Measurements from ENCODE around the gene PLD3.

PLD3 gene

DNA sequence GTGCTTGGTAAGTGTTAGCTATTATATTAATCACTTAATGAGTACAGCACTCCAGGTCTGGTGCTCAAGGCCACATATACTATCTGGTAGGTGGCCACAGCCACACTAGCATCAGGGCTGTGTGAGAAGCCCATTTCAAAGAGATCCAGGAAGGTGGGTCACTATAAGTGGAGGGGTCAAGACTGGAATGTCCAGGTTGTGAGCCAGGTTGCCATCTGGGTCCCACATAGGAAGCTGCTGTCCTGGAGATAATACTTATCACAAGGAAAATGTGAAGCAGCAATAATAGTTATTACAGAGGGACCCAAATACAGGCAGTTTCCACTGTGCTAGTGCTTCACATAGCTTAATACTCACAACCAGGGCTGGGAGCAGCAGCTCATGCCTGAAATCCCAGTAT lies 13.4 kb upstream of the PLD3 start:
- no peak for DNase-seq

DNA sequence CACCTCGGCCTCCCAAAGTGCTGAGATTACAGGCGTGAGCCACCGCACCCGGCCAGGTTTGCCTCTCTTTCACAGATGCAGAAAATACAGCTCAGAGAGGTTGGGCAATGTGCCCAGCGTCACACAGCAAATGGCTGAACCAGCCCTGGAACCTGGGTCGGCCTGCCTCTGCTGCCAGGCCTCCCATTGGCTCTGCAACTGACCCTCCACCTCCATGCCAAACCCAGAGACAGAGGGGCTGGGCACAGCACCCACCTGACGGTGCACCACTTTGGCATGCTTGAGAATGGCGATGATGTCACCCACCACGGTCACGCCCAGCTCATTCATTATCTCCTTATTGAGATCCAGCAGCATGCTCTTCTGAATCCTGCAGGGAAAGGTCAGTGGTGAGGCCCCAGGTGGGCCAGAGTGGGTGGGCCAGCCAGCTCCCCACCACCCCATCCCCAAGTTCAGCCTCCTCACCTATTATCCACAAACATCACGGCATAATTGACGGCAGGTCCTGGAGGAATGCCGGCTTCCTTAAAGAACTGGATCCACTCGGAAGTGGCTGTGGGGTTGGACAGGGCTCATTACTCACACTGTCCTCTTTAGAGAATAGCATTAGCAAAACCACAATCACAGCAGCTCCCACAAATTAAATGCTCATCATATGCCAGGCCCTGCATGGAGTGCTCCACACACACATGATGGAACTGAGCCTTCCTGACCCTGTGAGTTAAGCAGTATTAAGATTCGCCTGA lies 12.5 kb upstream of the PLD3 start:
- DNase-seq: no peak

DNA sequence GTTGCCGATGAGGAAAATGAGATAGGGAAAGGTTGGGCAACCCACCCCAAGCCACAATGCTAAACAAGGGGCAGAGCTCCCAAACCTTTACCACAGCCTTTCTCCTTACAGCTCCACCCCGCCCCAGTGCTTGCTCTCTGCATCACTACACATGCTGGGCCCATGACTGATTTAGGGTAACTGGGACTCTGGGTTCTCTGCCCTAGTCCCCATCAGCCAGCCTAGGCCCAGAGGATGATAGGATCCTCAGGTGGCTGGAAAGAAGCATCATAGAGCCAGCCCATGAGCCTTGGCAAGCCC lies 11.9 kb upstream of the PLD3 start:
- no peak for DNase-seq

DNA sequence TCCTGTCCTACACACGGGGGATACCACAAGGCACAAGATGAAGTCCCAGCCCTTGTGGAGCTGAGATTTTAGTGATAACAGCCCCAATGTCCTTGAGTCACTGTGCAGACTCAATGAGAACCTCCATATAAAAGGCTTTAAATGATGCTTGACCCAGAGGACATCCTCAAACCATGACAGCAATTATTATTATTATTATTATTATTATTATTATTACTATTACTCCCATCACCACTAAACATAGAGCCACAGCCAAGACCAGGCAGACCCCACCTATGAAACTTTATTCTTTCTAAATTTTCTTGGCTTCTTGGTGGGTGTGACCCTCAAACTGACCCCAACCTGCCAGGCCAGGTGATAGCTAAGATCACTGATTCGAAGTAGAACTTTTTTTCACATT lies 11.4 kb upstream of the PLD3 start:
- no peak for DNase-seq

DNA sequence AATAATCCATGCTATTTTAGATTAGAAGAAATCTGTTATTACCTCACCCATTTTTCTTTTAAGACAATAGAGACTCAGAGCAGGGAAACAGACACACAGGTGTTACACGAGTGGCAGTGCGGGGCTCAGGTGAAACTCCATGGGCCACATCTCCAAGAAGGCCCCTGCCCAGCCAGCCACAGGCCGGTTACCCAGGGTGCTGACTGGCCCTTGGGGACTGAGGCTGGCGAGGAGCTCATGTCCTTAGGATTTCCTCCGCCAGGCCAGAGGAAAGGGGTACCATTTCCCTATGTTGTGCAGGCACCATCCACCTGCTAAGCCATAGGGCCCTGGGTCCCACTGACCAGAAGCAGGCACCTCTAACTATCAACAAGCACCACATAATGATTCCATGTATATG lies 10.9 kb upstream of the PLD3 start:
- DNase-seq: no peak

DNA sequence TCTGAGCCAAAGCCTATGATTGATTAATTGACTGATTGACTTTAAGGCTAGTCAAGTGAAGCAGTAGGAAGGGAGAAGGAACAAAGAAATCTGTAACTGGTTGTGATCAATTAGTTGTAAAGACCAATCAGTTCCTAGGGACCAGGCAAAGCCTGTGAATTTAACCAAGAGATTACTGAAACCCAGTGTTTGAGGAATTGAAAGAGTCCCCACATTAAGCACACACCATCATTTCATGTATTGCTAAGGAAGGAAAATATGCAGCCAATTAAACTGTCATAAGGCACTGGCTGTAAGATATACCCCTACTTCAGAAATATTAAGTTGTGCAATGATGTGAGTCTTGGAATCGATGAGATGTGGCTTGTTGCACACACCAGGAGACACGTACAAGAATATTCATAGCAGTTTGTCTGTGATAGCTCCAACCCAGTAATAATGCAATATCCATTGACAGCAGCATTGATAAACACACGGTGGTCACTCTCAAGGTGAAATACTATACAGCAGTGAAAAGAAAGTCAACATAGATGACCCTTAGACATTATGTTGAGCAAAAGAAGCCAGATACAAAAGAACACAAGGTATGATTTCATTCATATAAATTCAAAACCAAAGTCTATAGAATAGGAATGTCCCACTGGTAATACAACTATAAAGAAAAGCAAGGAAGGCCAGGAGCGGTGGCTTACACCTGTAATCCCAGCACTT lies 9.3 kb upstream of the PLD3 start:
- DNase-seq: no peak

DNA sequence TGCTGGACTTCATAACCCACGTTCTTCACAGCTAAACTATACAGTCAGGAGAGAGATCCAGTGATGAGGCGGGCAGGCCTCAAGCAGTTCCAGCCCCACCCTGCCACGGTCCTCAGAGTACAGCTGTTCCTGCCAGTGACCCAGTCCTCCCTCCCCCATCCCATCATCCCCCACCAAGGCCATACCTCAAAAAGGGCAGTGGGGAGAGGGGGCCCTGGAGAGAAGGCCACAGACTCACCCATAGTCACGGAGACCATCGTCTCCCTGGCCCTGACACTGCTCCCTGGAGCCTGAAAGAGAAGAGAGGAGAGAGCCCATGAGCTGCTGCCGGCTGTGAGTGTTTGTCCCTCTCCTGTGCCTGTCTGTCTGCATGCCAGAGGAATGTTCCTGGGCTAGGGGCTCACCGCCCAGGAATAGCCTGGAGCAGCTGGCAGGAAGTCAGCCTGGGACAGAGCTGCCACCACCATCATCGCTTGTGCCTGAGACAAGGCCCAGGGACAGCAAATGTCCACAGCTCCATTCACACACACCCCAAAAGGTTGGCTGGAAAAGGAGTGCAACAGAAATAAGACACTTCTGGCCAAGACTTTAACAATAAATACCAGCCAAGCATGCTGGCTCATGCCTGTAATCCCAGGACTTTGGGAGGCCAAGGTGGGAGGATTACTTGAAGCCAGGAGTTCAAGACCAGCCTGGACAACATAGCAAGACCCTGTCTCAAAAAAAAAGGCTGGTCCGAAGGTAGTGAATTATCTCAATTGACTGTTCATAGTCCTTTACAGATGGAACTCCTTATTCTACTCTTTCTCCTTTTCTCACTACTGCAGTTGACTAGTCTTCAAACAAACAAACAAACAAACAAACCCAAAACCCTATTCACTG lies 6.7 kb upstream of the PLD3 start:
- DNase-seq: no peak

DNA sequence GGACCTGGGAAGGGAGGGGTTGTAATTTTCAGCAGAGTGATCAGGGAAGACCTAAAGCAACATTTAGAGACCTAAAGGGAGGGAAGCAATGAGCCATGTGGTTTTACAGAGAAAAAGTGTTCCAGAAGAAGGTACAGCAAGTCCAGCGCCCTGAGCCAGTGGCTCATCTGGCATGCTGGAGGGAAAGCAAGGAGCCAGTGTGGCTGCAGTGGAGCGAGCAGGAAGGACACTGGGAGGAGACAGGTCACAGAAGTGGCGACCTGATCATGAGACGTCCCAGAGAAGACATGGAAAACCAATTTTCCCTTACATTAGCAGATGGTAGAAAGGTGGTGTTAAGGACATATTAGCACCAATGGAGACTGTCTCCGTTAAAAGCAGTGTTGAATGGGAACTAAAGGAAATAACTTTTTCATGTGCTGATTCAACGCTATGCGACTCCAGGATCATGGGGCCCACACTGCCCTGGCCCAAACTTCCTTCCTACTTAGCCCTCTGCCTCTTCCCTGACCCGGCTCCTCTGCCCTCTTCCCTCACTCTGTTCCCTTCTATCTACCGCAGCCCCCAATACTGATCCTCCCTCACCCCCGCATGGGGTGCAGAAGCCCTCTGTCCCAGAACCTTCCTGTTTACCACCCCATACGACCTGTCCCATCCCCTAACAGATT lies 5.7 kb upstream of the PLD3 start:
- no peak for DNase-seq

DNA sequence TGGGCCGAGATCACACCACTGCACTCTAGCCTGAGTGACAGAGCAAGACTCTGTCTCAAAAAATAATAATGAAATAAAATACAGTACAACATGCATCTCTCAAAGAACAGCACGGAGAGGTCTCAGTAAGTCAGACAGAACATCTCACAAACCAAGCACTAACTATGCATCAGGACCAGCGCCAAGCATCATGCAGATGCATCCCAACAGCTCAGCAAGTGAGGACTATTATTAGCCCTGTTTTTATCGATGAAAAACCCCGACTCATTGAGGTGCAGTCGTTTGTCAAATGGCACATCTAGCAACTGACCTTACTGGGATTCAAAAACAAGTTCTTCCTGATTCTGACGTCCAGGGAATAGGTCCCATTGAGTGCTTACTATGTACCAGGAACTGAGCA lies 4.1 kb upstream of the PLD3 start:
- DNase-seq: no peak

DNA sequence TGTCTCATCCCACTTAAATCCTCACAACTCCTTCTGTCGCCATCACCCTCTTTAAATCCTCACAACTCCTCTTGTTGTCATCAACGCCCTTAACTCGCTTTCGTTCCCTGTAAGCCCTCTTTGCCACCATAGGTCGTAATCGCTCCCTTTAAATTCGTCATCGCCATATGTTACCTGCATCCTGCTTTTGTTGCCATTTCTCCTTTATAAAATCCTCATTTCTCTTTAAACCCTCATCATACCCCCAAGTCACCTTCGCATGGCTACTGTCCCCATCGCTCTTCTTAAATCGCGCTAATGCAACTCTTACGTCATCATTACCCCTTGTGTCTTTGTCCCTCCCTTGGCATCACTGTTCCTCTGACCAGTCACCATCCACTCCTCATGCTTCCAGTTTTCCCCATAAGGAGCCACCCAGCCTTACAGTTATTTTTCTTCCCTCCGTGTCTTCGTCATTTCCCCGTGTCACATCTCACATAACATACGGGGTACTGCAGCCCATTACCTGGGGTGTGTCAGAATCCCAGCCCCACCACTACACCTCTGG lies 539 bp downstream of the PLD3 start:
- DNase-seq: no peak

DNA sequence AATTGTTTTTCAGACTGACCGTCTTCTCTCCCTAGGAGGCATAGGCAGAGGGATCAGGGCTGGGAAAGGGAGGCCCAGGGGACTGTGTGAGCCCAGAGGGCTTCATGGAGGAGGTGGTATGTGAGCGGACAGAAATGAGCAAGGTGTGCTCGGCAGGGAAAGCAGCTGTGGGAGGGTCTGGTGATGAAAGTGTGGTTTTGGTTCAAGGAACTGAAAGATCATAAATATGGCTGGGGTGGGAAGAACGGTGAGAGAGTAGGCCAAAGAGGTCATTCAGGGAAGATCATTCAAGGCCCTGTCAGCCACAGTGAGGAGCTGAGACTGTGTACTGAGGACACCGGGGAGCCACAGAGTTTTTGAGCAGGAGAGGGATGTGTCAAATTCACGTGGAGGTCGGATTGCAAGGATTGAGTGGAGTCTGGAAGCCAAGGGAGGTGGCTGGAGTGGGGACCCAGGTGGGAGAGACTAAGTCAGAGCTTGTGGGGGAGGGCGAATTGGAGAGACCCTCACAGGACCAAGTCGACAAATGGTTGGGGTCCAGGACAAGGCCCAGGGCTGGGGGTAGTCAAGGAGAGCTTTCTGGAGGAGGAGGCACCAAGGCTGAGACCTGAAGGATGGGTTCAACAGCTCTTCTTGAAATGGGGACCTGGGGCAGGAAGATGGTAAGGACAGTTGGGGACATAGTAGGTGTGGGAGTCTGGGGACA lies 7.6 kb downstream of the PLD3 start:
- DNase-seq: no peak

DNA sequence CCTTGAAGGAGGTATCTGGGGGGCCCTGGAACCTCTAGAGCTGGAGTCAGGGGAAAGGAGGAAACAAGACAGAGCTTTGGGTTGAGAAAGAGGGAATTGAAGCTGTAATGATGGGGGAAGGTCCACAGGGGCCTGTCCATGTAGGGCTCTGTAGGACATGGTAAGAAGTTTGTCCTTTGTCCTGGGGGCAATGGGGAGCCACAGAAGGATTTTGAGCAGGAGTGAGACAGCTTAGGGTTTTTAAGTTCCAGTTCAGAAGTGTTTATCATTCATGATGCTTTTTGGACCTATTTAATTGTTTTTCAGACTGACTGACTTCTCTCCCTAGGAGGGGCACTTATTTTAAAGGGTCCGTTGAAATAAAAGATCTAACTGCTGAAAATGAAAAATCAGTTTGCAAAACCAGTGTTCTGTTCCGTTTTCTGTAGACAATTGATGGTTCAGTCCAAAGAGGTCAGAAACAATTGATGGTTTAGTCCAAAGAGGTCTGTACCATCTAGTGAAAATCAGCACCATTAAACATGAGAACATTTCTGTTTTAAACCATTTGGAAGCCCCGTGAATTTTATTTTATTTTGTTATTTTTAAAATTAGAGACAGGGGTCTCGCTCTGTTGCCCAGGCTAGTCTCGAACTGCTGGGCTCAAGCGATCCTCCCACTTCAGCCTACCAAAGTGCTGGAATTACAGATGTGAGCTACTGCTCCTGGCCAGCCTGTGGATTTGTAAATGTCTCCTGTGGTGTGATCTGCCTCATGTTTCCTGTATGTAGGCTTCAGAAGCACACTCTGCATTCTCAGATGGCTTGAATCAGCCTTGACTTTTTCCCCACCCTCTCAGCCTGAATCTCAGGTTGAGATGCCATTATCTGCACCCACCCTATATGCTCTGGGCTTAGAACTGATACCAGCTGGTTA lies 8.4 kb downstream of the PLD3 start:
- no peak for DNase-seq

DNA sequence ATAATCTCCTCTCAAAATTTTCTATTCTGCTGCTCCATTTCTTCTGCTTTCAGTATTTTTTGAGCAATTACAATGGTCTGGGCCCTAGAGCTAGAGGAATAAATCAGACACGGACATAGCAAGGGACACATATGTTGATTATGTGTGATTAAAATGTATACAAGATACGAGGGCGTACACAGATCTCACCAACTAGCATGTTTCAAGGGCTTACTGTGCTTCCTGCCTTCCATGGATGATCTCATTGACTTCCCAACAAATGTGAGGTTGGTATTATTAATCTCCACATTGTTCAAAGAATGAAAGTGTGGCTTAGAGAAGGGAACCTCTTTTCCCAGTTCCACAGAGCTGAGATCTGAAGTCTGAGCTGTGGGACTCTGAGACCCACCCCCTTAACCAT lies 9.1 kb downstream of the PLD3 start:
- no peak for DNase-seq

DNA sequence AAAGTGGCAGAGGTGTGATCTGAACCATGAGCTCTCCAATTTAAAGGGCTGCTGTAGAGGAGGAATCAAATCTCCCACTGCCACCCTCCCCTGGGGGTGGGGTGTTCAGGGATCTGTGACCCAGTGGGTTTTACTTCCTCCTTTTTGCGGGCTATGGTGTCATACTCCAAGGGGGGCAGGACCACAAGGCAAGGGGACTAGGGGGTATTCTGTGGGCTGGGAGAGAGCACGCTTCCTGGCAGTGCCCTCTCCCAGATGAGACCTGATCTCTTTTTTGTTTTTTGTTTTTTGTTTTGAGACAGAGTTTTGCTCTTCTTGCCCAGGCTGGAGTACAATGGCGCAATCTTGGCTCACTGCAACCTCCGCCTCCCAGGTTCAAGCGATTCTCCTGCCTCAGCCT lies 10.3 kb downstream of the PLD3 start:
- DNase-seq: no peak

DNA sequence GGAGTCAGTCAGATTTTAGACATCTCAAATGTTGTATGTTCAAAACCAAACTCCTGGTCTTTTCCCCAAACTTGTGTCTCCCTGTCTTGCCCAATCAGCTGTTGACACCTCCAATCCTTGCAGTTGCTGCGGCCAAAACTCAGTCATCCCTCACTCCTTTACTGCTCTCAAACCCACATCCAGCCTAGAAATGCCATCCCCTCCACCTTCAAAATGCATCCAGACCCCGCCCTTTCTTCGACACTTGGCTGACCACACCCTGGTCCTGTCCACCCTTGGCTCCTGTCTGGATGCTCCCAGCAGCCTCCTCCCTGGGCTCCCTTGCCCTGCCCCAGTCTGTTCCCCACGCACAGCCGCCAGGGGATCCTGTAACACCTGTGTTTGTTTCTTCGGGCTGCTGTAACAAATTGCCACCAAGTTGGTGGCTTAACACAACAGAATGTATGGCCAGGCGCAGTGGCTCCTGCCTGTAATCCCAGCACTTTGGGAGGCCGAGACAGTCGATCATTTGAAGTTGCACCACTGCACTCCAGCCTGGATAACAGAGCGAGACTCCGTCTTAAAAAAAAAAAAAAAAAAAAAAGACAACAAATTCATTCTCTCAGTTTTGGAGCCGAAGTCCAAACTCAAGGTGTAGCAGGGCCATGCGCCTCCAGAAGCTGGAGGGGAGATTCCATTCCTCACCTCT lies 11.7 kb downstream of the PLD3 start:
- no peak for DNase-seq

DNA sequence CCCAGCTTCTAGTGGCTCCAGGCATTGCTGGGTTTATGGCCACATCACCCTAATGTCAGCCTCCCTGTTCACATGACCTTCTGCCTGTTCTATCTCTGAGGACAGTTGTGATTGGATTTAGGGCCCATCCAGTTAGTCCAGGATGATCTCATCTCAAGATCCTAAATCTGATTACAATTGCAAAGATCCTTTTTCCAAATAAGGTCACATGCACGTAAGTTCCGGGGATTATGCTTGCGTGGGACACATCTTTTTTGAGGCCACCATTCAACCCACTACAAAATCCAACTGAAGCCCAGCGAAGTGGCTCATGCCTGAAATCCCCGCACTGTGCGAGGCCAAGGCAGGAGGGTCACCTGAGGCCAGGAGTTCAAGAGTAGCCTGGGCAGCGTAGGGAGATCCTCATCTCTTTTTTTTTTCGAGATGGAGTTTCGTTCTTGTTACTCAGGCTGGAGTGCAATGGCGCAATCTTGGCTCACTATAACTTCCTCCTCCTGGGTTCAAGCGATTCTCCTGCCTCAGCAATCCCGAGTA lies 12.3 kb downstream of the PLD3 start:
- no peak for DNase-seq

DNA sequence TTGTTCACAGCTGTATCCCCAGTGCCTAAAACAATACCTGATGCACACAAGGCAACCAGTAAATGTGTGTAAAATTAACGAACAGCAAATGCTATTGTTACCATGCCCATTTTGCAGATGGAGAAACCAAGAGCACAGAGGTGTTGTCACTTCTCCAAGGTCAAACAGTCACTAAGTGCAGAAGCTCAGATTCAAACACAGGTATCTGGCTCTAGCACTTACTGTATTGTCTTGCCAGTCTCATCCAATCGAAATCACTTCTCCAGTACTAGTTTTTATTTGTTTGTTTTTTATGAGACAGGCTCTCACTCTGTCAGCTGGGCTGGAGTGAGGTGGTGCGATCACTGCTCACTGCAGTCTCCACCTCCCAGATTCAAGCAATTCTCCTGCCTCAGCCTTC lies 13.7 kb downstream of the PLD3 start:
- DNase-seq: no peak

DNA sequence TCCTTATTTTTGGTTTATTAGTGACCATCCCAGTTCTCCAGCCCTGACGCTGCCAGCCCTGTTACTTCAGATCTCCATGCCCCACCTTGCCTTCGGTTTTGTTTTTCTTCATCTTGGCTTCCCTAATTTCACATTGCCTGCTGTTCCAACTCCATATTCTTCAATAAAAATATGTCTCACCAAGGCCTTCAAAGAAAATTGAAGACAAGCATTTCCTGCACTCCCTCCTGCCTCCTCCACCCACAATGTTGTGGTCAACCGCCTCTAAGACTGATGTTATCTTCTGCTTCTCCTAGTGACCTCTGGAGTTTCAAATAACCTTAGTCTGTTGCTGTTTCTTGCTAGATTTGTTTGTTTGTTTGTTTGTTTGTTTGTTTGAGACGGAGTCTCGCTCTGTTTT lies 14.6 kb downstream of the PLD3 start:
- DNase-seq: no peak

DNA sequence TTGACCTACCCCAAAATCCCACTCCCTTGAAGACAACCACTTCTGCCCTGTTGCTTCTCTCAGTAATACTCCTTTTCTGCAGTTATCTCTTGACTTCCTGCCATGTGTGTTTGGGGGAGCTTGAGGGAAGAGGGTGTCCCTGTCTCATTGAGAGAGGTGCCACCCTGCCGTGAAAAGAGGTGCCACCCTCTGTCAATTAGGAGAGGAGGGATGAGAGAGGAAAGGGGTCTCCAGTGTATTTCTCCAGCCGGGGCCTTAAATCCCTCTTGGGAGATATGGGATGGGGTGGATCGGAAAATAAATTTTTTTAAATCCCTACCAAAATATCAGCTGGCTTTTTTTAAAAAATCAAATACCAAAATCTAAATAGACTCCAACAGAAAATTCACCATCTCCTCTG lies 16.5 kb downstream of the PLD3 start:
- DNase-seq: no peak

DNA sequence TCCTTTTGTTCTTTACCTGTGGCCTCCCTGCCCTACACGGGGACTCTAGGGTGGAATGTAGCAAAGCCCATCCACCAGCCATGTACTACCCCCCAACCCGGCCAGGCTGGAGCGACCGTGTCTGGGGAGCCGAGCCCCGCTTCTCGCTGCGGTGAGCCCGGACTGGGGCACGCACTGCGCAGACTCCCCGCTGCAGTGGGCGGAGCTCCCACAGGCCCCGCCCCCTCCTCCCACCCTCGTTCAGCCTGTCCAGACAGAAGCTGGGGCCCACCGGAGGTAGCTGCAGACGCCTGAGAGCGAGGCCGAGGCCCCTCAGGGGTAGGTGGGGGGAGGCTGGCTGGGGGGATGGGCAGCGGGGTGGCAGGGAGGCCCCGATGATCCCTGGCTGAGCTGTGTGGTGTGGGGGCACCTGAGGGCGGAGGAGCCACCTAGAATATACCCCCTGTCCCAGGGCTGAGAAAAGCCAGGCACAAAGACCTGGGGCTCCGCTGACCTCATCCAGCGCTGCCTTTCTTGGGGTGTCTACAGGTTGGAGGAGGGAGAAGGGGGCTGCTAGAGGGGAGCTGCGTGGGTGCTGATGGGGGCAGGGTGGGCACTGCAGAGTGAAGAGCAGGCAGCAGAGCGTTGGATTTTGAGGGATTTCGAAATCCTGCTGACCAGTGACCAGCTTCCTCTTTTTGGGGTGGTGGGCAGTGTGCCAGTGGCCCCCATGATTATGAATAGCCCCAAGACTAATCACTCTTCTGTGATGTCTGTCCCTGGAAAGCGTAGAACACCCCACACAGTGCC lies 17.3 kb downstream of the PLD3 start:
- DNase-seq: no peak

All from activated effector memory CD4-positive, alpha-beta T cell treated with Interleukin-2 at 50 U/mL for 16 hours (primary cell).